ENCODE results near the gene DDX25.

- no peak for TF ChIP-seq POLR2A (IDR thresholded peaks at IDR 0.05)
- peak in 2 of 6 experiments; percentile 10 to 20 for TF ChIP-seq CTCF (IDR thresholded peaks at IDR 0.05)
Observed at GRCh38 chr11:125925247-125925740, 21.0 kb downstream of the DDX25 start.
